NCI-H524 treated with DMSO at 0.1 percent for 48 hours (cell line): Measurements from ENCODE around the gene DMBX1.

Experiments
- DNase-seq: peaks from one replicate; lab custom pipeline; 2025; lab: John Stamatoyannopoulos, UW

The DMBX1 gene

DNA sequence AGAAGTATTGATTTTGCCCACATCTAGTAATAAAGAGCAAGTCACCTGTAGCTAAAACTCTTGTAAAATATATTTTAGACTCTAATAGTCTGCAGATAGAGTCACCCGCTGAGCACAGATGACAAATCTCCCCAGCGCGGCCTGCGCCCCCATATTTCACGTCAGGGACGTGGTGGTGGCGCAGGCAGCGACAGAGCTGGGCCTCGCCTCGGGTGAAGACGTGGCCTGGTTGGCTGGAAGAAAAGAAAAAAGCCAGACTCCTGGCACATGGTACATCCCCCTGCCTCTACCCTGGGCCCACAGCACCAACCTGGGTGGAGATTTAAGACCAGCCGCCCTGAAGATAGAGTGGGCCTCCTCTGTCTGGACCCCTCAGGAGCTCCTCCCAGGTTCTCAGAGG is 6.0 kb upstream of the DMBX1 start:
- no peak for DNase-seq

DNA sequence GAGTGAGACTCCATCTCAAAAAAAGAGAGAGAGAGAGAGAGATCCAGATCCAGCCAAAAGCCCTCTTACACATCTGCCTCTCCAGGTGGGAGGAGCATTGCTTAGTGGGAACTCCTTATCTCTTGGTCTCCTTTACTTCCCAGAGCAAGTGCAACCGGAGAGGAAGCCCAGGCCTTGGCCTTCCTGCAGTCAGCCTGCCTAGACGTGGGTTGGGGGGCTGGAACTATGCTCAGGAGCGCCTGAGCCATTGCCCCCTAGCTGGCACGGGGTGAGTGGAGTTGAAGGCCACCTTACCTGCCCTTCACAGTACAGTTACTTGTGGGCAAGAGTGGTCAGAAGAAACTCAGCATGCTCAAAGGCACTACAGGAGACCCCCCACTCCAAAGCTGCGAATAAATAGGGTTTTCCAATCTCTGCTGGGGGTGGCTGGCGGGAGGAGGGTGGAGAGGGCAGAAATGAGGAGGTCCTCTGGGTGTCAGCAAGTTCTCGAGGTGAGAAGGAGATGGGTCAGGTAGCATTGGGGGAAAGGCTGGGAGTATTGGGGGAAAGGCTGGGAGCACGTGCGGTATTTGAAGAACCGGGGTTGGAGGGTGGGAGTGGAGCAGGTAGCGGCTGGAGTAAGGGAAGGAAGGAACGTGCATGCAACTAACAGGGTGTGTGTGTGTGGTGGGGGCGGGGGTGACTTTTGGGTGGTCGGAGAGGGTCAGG is 4.7 kb upstream of the DMBX1 start:
- no peak for DNase-seq

DNA sequence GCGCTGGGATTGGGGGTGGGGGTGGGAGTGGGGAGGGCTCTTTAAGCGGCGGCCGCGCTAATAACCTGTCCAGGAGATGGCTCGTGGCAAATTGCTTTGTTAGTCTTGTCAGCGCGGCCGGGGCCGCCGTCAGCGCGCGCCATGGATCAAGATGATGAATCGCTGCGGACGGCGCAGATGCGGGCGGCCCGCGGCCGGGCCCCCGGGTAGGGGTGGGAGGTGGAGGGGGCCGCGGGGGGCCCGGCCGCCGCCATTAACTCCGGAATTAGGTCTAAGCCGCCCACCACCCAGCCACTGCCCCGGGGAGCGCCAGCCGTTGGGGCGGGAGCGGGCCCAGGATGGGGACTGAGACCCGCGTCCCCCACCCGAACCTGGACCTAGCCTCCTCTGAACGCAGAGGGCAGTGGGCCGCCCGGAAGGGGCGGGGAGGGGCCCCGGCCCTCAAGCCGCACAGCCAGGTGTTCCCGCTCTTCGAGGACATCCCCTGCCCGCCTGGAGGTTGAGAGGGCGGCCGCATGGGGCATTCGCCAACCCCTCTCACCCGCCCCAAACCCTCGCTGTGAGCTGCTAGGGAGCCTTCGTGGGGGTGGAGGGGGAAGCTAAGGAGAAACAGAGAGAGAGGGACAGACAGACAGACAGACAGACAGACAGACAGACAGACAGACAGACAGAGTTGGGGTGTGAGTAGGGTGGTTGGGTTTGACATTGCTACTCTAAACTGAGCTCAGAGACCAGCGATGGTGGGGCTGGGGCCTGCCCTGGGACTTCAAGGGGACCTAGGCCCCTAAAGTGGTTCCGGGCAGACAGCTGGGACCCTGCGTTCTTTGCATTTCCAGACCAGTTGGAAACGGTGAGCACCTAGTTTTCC is 3.8 kb upstream of the DMBX1 start:
- no peak for DNase-seq

DNA sequence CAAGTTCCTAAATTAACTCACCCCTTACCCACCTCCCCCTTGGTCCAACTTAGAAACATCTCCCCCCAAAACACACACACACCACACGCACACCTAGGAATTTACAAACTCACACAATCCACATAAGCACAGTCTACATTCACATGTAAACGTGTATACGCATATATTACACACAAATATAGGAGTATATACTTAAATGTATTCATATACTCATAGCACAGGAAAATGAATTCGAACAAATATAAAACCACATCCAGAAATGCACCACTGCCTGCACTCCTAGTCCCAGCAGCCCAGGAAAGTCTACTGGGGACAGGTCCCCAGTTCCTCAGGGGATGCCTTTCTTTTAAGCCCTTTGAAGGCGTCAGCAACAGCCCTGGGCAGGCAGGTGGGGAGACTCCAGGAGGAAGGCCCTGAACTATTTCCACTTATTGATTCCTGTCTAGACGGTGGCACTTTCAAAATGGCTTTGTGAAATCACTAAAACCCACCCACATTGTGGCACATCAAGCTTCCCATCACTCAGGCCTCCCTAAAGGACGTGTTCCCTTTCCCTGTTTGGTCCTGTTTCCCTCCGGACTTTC is 3.1 kb upstream of the DMBX1 start:
- DNase-seq, result no peak

DNA sequence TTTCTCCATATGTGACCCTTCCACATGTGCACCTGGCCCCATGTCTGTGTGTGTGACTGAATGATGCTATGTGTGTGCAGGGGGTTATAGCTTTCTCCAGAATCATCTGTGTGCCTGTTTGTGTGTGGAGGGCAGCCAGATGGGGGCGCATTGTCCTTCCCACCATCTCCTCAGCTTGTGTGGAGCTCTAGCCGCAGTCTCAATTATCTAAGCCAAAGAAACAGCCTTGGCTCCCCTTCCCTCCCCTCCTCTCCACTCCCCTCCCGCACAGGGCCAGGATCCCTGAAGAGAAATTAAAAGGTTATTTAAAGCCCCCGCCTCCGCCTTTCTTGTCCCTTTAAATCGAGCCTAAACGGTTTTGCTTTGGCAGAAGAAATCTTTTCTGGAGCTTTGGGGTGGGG is 1.8 kb upstream of the DMBX1 start:
- no peak for DNase-seq

DNA sequence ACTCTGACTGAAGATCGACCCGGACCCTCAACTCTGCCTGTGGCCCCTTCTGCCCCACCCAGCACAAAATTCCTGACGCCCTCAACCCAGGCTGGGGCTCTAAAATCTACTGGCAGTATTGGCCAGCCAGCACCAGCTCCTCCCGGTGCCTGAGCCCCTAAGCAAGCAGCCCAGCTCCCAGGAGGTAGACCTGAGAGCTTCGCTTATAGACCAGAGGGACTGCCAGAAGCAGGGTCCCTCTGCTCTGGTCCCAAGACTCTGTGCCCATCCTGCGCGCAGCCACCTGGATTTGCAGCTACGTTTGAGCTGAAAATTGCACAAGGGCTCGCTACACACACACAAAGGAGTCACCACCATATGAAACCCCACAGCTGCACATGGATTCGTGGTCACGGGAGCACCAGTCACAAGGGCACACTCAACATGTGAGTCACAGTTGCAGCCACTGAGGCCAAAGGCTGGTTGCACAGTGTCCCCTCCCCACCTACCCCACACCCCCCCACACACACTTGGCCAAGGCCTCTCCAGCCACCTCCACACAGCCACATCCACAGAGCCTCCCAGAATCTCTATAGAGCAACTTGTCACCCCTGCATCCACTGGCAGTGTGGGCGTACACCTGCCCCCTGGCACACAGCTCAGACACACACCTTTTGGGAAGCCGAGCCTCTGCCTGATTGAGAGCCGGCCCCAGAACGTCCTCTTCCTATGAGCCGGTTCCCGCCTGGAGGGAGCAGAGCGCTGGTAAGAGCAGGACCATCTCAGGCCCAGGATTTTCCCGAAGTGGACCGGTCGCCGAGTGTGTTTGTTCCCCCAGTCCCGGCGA is 1.1 kb upstream of the DMBX1 start:
- DNase-seq, result no peak

DNA sequence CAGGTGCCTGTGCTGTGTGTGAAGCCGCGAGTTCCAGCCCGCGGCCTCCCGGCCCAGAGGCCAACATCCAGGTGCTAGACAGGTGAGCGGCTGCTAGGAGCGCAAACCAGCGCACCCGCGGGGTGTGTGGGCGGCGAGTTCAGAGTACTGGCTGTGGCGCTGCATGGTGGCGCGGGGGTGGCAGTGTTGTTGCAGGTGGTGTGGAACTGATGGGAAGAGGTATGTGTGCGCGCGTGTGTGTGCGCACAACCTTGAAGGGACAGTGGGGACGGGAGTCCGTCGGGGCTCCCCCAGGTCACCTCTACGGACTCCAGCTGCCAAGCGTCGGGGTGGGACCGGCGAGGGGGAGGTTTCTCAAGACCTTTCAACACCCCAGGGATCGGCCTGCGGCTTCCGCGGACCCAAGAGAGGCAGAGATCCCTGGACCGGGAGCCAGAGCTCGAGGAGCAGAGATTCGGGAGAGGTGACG is 433 bp upstream of the DMBX1 start:
- DNase-seq, result no peak

DNA sequence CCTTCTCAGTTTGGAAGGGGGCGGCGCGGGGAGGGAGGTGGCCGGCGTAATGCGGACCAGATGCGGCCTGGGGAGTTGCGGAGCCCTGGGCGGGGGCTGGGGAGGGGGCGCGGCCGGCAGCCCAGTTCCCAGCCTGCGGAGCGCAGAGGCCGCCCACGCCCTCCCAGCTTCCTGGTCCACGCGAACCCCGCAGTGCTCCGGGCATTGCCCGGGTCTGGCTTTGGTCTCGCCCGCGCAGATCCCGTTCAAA is 695 bp downstream of the DMBX1 start:
- no peak for DNase-seq

DNA sequence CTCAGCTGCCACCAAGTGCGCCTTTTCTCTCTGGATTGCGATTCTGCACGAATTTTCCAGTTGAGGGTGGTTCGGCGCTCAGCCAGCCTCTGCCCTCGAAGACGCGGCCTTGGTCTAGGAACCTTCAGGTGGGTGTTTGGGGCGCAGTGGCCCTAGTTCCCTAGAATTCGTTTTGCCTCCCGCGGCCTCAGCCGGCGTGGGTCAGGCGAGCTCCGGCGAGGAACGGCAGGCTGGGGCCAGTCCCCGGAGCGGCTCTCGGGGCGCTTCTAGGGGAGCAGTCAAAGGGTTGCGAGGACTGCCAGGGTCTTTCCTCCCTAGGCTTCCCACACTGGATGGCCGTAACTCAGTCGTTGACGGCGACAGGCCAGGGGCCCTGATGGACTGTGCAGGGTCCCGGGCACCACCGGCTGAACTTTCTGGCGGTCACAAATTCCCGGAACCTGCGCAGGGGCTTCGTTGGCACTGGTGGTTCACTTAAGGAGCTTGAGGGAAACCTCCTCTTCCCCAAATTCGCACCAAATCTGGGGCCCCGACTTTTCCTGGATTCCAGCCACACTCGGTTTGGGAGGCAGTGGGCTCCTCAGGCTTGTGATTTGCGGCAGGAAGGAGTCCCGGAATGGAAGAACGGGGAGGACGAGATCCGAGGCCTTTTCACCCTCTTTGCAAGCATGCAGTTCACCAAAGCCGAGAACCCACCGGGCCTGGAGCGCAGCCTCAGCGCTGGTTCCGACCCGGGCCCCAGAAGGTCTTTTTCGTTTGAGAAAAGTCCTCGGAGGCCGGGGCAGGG is 1.2 kb downstream of the DMBX1 start:
- DNase-seq, result no peak

DNA sequence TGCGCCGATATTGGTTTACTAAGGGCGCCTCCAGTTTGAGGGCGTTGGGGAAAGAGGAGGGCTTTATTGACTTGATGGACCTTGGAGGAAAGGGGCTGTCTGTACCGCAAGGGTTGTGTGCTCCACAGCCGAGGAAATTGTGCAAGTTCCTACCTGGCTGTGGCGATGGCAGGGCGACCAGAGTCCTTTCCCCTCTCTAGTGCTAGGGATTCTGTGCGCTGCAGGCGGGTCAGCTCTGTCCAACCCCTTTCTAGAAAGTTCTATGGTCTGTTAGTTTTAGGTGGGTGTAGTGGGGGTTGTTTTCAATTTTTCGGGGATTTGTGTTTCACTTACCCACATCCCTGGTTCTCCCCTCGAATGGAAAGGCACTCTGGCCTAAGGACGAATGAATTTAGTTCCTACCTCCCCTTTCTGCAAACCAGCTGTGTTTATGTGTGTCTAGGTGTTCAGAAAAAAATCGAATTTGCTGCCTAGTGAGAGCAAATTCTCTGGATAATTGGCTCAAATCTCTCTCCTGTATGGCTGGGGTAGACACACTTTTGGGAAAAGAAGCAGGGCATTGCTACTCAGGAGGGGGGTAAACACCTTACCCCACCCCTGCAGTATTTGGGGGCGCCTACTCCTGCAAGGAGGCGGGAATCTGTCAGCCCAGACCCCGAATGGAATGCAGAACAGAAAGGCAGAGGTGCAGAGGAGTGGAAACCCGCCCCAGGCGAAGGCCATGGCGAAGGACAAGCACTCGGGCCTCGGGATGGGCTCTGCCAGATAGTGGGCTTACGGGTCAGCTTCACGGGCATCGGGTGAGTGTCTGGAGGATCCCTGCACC is 2.0 kb downstream of the DMBX1 start:
- DNase-seq, result no peak

DNA sequence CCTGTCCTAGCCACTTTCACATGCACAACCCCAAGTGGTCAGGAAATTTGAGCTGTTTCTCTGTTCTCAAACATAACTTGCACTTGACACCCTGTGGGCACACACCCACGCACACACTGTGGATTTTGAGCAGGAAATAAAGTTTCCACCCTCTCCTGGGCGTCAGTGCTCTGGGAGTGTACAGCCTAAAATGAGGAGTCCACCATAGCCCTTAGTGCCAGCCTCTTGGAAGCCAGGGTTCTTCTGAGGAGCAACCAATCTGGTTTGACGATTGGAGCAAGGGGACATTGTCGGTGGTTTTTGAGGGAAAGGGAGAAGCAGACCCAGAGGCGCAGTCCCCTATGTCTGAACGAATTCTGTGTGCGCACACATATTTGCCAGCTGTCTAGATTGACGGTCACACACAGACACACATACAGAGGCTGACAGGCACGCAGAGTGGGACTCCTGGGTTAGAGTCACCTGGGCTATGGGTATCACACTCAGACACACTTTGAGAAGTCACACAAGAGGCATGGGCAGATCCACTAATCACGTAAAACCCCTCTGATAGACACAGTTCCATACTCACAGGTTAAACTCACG is 2.7 kb downstream of the DMBX1 start:
- no peak for DNase-seq

DNA sequence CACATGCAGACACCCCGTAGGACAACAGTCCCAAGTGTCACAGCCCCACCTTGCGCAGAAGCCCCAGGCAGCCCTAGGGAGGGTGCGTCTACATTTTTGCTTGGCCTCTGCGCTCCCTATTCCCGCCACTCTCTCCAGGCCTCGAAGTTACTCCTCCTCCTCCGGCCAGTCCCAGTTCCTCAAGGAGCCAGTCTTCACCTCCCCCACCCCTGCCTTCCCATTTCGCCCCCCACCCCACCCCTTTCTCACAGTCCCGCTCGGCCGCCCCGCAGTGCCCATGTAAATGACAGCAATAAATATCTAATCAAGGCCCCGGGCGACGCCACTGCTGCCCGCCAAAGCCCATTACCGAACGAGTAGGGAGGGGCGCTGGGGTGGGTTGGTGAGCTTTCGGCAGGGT is 3.2 kb downstream of the DMBX1 start:
- DNase-seq, result no peak

DNA sequence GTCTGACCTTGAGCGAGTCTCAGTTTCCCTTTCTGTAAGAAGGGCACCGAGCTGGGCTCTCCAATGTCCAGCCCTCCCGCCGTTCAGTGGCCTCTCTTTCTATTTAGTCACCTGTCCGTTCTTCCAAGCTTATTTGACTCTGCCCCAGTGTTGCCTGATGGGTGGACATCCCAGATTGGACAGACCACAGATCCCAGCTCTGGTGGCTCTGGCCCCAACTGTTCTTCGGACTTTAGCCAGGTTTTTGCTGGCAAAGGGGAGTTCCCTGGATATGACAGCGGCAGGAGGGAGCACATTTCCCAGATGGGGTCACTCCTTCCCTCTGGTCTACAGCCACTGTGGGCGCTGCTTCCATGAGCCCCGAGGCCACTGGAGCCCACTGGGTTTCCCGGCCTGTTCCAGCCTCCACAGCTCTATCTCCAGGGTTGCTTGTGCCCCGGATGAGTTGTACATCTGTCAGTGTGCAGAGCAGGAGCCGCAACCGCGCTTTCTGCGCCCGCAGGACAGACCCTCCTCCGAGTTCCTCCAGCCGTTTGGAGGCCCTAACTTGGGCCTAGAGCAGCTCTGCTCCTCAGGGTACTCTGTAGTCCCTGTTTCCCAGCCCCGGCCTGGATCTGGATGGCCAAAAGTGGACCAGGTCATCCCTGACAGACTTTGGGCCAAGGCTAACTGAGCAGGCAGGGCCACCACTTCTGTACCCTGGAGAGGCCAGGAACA is 3.8 kb downstream of the DMBX1 start:
- no peak for DNase-seq

DNA sequence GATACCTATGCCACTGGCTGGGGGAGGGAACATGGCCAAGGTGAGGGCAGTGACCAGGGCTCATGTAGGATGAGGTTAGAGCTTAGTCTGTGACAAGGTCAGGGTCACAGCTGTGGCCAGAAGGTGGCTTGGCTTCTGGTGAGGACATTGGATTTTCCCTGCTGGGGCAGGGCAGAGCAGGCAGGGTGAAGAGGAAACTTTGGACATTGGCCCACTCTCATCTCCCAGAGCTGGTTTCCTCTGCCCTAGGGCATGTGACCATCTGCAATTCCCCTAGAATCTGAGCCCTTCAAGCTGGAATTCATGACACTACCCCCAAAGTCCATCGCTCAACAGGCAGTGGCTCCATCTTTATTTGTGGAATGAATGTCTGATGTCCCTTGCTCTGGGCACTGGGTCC is 5.3 kb downstream of the DMBX1 start:
- DNase-seq, result no peak

DNA sequence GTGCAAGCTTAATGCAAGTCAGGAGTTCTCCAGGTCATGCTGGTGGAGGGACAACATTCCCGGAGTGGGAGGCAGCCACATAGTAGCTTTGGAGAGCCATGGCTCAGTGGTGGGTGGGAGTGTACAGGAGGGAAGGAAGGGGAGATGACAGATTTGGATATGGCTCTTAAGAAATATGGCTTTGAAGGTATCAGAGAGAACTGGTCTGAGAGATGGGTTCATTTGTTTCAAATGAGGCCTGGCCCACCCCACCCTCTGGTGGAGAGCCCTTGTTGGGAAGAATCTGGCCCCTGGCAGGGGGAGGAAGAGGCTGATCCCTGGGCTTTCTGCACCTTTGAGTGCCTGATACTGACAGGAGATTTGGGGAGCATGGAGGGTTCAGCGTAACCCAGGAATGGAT is 6.1 kb downstream of the DMBX1 start:
- no peak for DNase-seq

DNA sequence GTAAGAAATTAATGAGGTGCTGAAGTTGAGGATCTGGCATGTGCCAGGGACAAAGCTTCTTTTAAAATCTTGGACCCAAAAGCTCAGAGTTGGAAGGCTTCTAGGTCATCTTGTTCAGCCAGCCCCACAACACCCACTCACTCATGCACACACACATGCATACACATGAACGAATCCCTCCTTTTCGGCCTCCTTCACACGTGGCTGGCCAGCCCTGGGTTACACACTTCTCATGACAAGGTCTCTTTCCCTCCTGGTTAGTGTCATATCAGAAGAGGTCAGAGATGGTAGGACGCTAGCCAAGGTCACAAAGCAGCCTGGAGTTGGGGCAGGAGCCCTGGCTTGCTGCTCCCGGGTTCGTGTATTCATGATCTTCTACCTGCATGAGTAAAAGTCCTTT is 6.9 kb downstream of the DMBX1 start:
- no peak for DNase-seq

DNA sequence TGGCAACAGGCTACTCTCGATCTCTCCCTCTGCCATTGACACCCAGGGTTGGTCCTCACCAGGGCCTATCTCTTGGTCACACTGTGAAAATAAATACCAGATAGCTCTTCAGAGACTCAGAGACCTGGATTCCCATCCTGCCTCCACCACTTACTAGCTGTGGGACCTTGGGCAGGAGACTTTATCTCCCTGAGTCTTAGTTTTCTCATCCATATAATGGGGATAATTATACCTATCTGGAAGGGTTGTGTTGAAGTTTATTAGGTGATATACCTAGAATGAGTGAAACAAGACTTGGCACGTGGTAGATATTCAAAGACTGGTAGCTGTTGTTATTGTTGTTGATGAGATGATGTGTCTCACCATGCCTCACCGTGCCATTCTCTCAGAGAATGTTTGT is 7.4 kb downstream of the DMBX1 start:
- no peak for DNase-seq

DNA sequence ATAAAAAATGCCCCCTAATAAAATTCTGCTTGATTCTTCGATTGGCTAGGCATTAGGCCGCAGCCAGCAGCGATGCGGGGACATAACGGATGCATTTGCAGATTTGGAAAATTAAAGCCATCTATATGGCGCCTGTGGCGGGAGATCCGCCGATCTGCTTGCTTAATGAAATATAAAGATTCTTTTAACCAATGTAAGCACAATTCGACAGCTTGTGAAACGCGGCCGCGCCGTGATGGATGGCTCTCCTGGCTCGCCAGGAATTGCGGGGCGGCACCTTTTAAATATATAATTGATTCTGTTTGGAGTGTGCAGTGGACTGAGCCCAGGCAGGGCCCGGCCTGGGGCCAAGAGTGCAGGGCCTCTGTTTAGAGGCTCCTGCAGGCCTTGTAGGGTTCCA is 8.0 kb downstream of the DMBX1 start:
- DNase-seq, result no peak

DNA sequence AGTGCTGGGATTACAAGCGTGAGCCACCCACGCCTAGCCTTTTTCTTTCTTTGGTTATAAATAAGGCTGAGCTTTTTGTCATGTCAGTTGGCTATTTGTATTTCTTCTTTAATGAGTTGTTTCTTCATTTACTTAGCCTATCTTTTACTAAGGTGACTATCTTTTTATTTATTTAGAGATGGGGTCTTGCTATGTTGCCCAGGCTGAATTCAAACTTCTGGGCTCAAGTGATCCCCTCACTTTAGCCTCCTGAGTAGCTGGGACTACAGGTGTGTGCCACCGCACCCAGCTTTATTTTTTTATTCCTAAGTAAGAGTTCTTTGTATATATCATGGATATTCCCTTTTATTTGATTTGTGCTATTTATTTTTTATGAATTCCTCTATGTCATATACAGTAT is 11.9 kb downstream of the DMBX1 start:
- no peak for DNase-seq

DNA sequence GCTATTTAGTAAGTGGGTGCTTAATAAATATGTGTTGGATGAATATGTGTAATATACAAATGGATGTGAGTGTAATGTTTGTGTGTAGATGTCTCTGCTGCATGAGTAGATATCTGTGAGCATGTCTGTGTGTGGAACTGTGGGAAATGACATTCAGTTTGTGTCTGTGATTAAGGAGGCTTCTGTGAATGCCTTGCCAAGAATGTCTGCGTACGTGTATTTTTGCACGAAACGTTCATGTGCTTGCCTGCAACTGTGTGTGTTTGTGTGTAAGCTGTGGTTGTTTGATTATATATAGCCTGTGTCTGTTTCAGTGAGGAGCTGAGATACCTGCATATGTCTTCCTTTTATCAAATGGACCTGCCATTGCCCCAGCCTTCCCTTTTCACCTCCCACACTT is 13.8 kb downstream of the DMBX1 start:
- DNase-seq, result no peak
